A172 (cell line): ENCODE results near the gene RADIL. TPM values are rescaled to one million over a fixed set of nuclear protein-coding genes. Genes with fewer than 3 reads are reported as not detected.
A peak's percentile ranks its signal among the peaks of the same experiment; 100 is the strongest.

Source experiments
- DNase-seq: peaks from one replicate; pipeline ENCODE4 v3.0.0-alpha.2; 2015; ENCODE audit warnings: low spot score
- total RNA-seq: library from RNA; depleted of rRNA; stranded (reverse); fragments of >200 nt; shearing (Covaris generic); gene quantifications from 2 replicates; pipeline ENCODE4 v1.2.3, GENCODE V29; 2014

The RADIL gene
- total RNA-seq, 1 experiment from 2014 or later, result 5.1 TPM

DNA sequence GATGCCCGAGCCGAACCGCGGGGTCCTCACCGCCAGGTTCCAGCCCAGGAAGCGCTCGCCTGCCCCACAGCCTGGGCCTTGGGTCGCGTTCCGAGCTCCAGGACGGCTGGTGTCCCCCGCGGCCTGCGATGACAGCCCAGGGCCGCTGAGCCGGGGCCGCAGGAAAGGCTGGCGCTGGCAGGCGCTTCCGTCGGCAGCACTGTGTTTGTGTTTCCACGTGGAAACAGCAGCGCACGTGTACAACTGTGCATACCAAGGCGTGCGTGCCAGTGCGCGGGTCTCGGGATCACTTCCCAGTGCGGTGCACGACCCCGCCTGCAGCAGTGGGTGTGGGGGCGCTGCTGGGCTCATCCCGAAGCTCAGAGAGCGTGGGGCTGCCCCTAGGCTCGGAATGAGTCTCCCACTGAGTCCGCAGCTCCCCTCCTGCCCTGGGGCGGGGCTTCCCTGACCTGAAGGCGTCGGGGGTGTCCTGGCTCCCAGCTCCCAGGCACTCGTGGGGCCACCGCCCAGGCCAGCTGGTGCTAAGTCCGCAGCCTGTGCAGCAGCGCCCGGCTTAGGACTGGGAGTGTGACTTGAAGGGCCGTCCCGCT, 90.9 kb downstream of the RADIL start:
- no peak for DNase-seq

DNA sequence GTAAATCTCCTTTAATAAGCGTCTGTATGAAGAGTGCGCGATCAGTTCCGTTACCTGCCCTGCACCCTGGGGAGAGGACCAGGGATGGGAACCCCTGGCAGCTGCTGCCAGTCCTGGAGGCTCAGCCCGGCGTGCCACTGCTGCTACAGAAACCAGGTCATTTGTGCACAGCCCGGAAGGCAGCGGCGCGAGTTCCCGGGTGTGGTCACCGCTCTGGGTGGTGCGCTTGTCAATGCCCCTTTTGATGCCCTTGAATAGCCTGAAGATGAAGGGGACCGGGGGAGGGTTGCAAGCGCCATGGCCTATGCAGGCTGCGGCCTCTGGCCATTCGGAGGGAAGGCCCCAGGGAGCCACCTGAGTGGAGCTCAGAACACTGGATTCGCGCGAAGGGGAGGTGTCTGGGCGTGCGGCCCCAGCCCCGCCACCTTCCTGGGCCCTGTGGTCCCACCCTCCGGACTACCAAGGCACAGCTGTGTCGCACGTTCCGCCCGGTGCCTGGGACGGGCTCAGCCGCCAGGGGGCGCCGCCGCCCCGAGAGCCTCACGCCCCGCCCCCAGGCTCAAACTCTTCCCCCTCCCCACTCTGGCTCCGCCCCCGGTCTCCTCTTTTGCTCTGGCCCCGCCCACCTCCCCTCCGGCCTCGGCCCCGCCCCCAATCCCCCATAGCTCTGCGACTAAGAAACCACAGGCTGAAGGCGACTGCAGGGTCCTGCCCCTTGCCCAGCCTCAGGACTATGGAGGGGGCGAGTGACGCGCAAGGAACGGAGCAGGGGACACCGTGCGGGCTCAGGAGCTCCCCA, 91.6 kb downstream of the RADIL start:
- no peak for DNase-seq

GRCh38 chr7:4791101-4791737, 92.3 kb downstream of the RADIL start:
- DNase-seq, result no peak

DNA sequence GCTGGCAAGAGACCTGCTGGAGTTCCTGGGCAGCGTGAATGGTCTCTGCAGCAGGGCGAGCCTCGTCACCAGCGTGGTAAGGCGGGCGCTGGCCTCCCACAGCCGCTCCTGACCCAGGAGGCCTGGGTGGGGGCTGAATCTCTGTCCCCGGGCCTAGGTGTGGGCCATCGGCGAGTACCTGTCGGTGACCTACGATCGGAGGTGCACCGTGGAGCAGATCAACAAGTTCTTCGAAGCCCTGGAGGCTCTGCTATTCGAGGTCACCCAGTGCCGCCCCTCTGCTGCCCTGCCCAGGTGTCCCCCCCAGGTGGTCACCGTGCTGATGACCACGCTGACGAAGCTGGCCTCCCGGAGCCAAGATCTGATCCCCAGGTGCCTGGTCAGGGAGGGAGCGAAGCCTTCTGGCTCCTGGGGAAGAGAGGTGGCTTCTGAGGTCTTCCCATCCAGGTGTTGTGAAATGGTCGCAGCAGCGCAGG, 93.0 kb downstream of the RADIL start:
- no peak for DNase-seq

DNA sequence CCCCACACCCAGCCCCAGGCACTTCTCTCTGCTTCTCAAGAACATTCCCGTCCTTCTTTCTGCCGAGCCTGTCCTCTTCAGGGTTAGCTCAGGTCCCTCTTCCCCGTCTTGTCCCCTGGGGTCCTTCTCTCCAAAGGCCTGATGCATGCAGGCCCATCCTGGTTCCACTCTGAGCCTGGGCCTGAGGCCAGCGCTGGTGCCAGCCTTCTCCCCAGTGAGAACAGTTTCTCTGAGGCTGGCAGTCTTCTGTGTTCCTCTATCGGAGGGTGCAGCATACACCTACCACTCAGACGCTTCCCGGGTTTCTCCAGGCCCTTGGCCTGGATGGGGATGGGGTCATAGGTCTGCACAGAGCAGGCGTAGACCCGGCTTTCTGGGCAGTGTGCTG, 93.4 kb downstream of the RADIL start:
- no peak for DNase-seq

DNA sequence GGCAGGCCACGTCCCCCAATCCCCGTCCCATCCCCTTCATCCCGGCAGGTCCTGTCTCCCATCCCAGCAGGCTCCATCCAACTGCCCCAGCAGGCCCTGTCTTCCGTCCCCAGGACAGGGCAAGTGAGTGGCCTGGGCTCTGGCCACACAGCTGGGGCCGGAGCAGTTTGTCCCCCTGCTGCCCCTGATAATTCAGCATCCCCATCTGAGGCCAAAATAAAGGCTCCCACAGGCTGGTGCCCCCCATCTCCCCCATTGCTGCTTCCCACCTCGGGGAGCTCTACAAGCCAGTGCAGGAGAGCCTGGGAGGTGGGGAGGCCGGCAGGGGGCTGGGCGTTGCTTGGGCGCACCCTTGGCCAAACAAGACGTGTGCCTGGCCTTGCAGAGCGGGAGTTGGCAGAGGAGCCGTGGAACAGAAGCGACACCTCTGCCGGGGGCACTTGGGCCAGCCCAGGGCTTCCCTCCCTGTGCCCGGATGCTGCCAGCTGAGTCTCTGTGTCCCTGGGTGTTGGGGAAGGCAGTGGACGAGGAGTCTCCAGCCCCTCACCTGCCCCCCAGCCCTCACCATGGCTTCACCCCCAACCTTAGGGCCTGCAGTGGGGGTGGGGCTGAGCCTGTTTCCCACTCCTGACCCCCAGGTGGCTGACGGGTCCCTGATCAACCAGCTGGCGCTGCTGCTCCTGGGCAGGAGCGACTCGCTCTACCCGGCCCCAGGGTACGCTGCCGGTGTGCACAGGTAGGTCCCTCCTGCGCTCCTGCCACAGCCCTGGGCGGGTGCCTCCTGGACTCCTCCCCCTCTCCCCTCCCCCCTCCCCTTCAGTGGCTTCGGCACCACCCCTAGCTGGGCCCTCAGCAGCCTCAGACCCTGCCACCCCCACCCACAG, 94.1 kb downstream of the RADIL start:
- no peak for DNase-seq

DNA sequence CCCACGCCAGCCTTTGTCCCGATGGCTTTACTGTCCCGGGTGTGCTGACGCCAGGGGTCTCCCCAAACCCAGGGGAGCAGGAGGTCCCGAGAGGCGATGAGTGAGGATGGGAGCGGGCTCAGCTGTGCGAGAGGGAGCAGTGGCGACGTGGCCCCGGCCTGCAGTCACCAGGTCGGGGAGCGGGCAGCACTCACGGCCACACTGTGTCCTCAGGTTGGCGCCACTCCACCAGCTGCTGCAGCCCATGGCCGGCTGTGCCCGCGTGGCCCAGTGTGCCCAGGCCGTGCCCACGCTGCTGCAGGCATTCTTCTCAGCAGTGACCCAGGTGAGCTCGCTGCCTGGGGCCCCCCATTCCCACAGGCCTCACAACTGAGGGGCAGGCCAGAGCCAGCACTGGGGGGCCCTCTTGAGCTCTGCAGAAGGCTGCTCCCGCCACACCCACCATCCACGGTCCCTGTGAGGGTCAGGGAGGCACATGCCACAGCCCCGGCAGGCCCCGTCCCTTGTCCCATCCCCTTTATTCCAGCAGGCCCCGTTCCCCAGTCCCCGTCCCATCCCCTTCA, 94.8 kb downstream of the RADIL start:
- DNase-seq, result no peak

- DNase-seq, result no peak
Measured at GRCh38 chr7:4787947-4788626, 95.4 kb downstream of the RADIL start.

DNA sequence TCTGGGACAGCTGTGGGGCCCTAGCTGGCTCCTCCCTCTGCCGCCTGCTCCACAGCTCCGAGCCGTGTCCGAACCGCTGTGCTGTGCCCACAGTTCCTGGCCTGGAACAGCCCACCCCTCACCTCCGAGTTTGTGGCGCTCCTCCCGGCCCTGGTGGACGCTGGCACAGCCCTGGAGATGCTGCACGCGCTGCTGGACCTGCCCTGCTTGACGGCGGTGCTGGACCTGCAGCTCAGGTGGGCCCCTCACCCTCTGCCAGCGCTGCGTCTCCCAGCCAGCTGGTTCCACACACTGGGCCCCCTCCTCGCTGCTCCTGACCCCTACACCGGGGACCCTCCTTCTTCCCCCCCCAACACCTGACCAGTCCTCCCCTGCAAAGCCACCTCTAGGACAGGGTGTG, 96.0 kb downstream of the RADIL start:
- no peak for DNase-seq

DNA sequence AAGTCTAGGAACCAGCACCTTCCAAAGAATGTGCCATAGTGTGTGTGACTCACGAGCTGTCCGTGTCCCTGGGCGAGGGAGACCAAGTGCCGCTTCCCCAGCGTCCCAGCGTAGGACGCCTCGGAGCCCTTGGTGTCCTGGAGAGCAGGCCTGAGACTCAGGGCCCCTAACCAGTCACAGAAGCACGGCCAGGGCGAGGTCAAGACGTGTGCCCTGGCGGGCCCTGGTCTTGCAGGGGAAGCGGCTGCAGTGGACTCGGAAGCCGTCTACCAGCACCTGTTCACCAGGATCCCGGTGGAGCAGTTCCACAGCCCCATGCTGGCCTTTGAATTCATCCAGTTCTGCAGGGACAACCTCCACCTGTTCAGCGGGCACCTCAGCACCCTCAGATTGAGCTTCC, 97.5 kb downstream of the RADIL start:
- DNase-seq, result no peak

DNA sequence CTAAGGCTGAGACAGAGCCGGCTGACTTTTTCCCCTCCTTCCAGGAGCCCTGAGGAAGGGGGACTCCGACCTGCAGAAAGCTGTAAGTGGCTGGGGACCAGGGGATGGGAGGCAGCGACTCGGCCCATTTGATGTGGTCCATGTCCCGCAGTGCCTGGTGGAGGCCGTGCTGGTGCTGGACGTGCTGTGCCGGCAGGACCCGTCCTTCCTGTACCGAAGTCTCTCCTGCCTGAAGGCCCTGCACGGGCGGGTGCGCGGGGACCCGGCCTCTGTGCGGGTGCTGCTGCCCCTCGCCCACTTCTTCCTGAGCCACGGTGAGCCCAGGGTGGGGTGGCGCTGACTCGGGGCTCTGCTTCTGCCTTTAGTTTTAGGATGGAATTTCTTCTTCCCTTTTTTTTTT, 98.1 kb downstream of the RADIL start:
- DNase-seq, result no peak

DNA sequence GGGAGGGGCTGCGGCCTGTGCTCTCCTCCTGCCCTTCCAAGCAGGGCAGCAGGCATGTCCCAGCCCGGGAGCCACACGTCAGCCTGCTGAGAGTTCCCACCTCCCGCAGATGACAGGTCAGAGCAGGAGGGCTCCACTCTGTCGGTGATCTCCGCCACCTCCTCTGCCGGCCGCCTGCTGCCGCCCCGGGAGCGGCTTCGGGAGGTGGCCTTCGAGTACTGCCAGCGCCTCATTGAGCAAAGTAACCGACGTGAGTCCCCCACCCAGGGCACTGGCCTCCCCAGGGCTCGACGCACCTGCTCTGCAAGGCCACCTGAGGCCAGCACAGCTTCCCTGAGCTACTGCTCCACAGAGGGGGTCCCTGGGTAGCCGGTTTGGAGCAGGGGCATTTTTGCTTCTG, 98.7 kb downstream of the RADIL start:
- no peak for DNase-seq

DNA sequence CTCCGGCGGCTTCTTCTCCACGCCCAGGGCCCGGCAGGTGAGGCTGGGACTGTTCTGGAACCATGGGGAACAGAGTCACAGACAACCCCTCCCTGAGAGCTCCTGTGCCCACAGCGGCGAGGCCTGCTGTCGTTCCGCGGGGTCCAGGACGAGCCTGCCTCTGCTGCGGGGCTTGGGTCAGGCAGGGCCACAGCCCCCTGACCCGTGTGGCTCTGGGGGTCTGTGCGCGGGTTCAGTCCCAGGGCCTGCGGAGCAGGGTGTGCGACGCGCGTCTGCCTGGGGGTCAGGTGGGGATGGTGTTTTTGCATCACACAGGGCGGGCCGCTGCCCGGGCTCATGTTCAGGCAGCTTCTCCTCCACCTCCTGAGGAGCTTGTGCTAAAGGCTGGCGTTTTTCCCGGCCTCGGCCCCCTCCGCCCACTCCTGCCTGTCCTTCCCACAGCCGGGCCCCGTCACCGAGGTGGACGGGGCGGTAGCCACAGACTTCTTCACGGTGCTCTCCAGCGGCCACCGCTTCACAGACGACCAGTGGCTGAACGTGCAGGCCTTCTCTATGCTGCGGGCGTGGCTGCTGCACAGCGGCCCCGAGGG, 99.7 kb downstream of the RADIL start:
- DNase-seq, result no peak

DNA sequence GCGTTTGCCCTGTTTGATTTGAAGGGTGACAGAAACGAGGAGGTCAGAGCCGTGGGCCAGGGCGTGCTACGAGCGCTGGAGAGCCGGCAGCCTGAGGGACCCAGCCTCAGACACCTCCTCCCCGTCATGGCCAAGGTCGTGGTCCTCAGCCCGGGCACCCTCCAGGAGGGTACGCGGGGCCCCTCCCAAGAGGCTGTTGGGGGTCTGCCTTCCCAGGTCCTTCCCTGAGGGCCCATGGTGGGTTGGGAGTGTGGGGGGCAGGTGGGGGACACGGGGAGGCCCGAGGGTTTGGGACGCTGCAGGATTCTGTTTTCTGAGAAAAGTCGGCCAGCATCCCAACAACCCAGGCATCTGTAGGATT, 100.2 kb downstream of the RADIL start:
- DNase-seq, result no peak

GRCh38 chr7:4782333-4783291, 100.9 kb downstream of the RADIL start:
- DNase-seq, result no peak

GRCh38 chr7:4781366-4782069, 102.0 kb downstream of the RADIL start:
- no peak for DNase-seq

DNA sequence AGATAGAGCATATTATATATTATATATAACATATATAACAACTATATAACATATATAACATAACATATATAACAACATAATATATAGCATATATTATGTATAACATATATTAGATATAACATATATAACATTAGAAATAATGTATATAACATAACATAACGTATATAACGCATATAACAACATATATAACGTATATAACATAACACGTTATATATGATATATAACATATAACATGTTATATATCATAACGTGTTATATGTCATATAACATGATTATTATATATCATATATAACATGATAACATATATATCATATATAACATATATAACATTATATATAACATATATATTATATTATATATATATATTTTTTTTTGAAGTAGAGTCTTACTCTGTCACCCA, 104.4 kb downstream of the RADIL start:
- no peak for DNase-seq

- peak; percentile 34 for DNase-seq
Measured at GRCh38 chr7:4775848-4776623, 107.5 kb downstream of the RADIL start.
